Right lobe of liver (tissue), 6 donors: ENCODE data around the gene VSX1. TPM values are rescaled to one million over a fixed set of nuclear protein-coding genes. Genes with fewer than 3 reads are reported as not detected.

Source experiments
- ATAC-seq, 4 donors: fragments of 200-7000 bp; cut with Tn5 transposase; one replicate each; pipeline ENCODE4 v1.9.1; 2020; ENCODE audit warnings: mild to moderate bottlenecking in 4 of 4, moderate library complexity in 4 of 4
- DNase-seq, 3 donors: peaks; one replicate each; pipeline ENCODE4 v3.0.0-alpha.2; 2020
- H3K27ac ChIP-seq, 3 donors: fragments of 200-600 bp; one replicate each; pipeline ENCODE4 v1.8.0; 2022
- H3K27me3 ChIP-seq, 2 donors: fragments of 200-600 bp; one replicate each; pipeline ENCODE4 v1.8.0; 2022
- H3K36me3 ChIP-seq, 4 donors: fragments of 200-600 bp; sonication (generic) in 1 of 4; one replicate each; pipeline versions ENCODE4 v1.5.1 to v1.8.0; 2017 to 2022; ENCODE audit warnings: control low read depth in 1 of 4
- H3K4me1 ChIP-seq, 4 donors: fragments of 200-600 bp; sonication (generic) in 1 of 4; one replicate each; pipeline versions ENCODE4 v1.5.1 to v1.8.0; 2017 to 2022; ENCODE audit warnings: control low read depth in 1 of 4
- H3K4me3 ChIP-seq, 3 donors: fragments of 200-600 bp; one replicate each; pipeline ENCODE4 v1.8.0; 2022
- H3K9me3 ChIP-seq, 4 donors: fragments of 200-600 bp; sonication (generic) in 1 of 4; one replicate each; pipeline versions ENCODE4 v1.5.1 to v1.8.0; 2017 to 2022; ENCODE audit warnings: control low read depth in 1 of 4
- POLR2A ChIP-seq: fragments of 450-650 bp; IDR thresholded peaks from one replicate; pipeline ENCODE4 v1.6.1; 2017; ENCODE audit warnings: antibody characterized with exemption, mild to moderate bottlenecking
- WGBS: methylation state at CpG from one replicate; pipeline ENCODE4 v1.1.6; 2018; ENCODE audit warnings: low coverage, low lambda C conversion rate; ENCODE audit not compliant: insufficient coverage; ENCODE audit errors: missing lambda C conversion rate; 5-methylcytosine and 5-hydroxymethylcytosine counted together
- intact Hi-C, 2 donors: fragments of 100-400 bp; cut with DNase I; formaldehyde crosslinking; loops; one replicate each; pipeline versions ENCODE4 v1.11.2 to v1.14.1; 2022
- total RNA-seq, 6 experiments: library from RNA; depleted of rRNA in 2 of 6; stranded (reverse); fragments of >200 nt in 2 of 6; fragmentation: NEBNext Ultra II Directional in 3 of 6; extraction: Animal tissue kit (Norgen Biotek cat#: 25700) in 3 of 6; gene quantifications; one replicate each; pipeline versions ENCODE4 v1.1.0 to v1.2.4, GENCODE V29; 2016 to 2023
- TF ChIP-seq, protein P1 (sequence below), 4 donors: fragments of 200-600 bp in 3 of 4; fragments of 450-650 bp in 1 of 4; IDR thresholded peaks; one replicate each; pipeline versions ENCODE4 v1.5.1 to v1.8.0; 2016 to 2022; ENCODE audit warnings: antibody characterized with exemption in 4 of 4, mild to moderate bottlenecking in 2 of 4
- donor health status: DM: no; HTN: yes; CAD: no.
- donor health status: DM: no; HTN: no; CAD: no.
- donor health status: DM: no; HTN: no; CAD: no.
- donor health status: DM: no; HTN: yes; CAD: no.
- donor health status: DM: no; HTN: yes; CAD: no.

VSX1 gene
- total RNA-seq, 6 experiments from 2014 or later: 0.25 to 0.73 TPM; not detected in 4

DNA sequence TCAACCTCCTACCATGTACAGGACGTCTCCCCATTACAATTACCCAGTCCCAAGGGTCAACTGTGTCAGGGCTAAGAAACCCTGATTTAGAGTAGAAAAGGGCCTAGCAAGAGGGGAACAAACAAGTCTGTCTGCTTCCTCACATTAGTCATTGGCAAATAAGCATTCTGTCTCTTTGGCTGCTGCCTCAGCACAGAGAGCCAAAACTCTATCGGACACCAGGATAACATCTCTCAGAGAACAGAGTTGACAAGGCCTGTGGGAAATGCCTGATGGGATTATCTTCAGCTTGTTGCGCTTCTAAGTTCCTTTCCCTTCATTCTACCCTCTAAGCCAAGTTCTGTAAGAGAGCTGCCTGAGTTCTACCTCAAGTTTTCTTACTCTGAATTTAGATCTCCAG lies 19.0 kb upstream of the VSX1 start:
- WGBS: 57% methylated on average over 1 of the region's 3 CpGs
- H3K4me1 ChIP-seq: no peaks in the 10 kb centered on the region
- no peaks in the 10 kb centered on the region for H3K36me3 ChIP-seq
- no peaks in the 10 kb centered on the region for H3K9me3 ChIP-seq
- ATAC-seq (no peak), DNase-seq (no peak)
- TF ChIP-seq, protein P1, sequence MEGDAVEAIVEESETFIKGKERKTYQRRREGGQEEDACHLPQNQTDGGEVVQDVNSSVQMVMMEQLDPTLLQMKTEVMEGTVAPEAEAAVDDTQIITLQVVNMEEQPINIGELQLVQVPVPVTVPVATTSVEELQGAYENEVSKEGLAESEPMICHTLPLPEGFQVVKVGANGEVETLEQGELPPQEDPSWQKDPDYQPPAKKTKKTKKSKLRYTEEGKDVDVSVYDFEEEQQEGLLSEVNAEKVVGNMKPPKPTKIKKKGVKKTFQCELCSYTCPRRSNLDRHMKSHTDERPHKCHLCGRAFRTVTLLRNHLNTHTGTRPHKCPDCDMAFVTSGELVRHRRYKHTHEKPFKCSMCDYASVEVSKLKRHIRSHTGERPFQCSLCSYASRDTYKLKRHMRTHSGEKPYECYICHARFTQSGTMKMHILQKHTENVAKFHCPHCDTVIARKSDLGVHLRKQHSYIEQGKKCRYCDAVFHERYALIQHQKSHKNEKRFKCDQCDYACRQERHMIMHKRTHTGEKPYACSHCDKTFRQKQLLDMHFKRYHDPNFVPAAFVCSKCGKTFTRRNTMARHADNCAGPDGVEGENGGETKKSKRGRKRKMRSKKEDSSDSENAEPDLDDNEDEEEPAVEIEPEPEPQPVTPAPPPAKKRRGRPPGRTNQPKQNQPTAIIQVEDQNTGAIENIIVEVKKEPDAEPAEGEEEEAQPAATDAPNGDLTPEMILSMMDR (IDR thresholded peaks at IDR 0.05): no peak
- no peak for TF ChIP-seq POLR2A
- H3K4me3 ChIP-seq: no peak overlapping the region
- H3K27me3 ChIP-seq: no peaks in the 10 kb centered on the region
- H3K27ac ChIP-seq: no peak overlapping the region
- intact Hi-C loops: no loop called here

DNA sequence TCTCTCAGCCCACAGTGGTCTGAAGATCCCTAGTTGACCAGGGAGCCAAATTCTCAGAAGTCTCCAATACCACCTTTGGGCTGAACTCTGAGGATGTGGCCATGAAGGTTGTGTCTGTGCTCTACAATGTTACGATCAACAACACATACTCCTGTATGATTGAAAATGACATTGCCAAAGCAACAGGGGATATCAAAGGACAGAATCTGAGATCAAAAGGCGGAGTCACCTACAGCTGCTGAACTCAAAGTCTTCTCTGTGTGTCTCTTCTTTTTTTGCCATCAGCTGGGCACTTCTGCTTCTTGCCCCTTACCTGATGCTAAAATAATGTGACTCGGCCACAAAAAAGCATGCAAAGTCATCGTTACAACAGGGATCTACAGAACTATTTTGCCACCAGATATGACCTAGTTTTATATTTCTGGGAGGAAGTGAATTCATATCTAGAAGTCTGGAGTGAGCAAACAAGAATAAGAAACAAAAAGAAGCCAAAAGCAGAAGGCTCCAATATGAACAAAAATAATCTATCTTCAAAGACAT lies 17.7 kb upstream of the VSX1 start:
- Histone ChIP-seq H3K27ac (no peak overlapping the region), H3K27me3 (no peaks in the 10 kb centered on the region), H3K4me3 (no peak overlapping the region), H3K36me3 (no peaks in the 10 kb centered on the region), H3K9me3 (no peaks in the 10 kb centered on the region), H3K4me1 (no peaks in the 10 kb centered on the region)
- ATAC-seq (no peak), DNase-seq (no peak)
- WGBS: 38% methylated on average over 4 of the region's 4 CpGs
- intact Hi-C loops: no loop called here
- TF ChIP-seq, protein P1 (IDR thresholded peaks at IDR 0.05): no peak
- TF ChIP-seq POLR2A: no peak

DNA sequence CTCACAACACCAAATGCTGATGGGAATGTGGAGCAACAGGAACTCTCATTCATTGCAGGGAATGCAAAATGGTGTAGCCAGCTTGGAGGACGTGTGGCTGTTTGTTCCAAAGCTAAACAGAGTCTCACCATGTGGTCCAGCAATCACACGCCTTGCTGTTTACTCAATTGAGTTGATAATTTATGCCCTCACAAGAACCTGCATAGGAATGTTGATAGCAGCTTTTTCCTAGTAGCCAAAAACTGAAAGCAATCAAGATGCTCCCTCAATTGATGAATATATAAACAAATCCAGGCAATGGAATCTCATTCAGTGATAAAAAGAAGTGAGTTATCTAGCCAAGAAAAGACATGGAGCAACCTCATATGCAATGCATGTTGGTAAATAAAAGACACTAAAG lies 15.6 kb upstream of the VSX1 start:
- Histone ChIP-seq H3K4me1 (no peaks in the 10 kb centered on the region), H3K27me3 (no peaks in the 10 kb centered on the region), H3K36me3 (no peaks in the 10 kb centered on the region), H3K27ac (no peak overlapping the region), H3K9me3 (no peaks in the 10 kb centered on the region), H3K4me3 (no peak overlapping the region)
- DNase-seq: no peak
- WGBS: 25% methylated on average over 2 of the region's 2 CpGs
- intact Hi-C loops: no loop called here
- no peak for ATAC-seq
- TF ChIP-seq, protein P1 (IDR thresholded peaks at IDR 0.05): no peak
- no peak for TF ChIP-seq POLR2A

DNA sequence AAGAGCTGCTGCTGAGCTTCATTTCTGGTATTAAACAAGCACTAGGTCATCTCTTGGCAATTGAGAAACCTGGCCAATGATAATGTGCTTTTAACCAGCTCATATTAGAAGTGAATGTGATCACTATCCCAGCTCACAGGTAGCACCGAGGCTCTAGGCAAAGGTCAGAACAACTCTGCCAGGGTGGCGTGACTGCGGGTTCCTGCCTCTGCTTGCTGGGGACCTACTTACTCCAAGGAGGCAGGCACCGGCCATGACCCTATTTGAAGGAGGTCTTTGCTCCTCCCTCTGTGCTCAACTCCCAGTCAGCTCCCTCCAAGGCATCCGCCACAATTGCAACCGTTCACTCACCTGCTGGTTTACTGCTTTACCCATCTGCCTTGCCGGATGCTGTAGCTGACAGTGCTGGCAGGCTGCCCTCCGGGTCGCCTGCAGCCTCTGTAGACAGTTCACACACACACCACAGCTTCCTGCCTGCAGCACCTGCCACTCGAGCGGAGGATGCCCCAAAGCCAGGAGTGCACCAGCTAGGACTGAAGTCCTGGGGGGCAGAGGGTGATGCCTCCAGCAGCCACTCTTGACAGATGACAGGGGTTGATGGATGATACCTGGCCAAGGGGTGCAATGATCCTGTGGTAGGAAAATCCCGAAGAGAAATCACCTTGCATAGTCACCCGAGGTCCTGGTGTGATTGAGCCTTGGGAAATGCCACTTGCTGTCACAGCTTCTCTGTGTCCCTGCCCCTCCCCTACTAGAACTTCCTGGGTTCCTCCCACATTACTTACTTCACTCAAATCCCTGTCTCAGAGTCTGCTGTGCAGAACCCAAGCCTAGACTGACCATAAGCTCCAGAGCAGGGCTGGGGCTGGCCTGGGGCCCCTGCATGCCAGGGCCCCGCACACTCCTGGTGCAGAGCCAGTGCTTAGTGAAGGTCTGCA lies 8.8 kb upstream of the VSX1 start:
- WGBS: 45% methylated on average over 5 of the region's 14 CpGs
- Histone ChIP-seq H3K4me3 (no peak overlapping the region), H3K36me3 (no peaks in the 10 kb centered on the region), H3K9me3 (no peaks in the 10 kb centered on the region), H3K27me3 (no peaks in the 10 kb centered on the region), H3K27ac (no peak overlapping the region), H3K4me1 (no peaks in the 10 kb centered on the region)
- intact Hi-C loops: no loop called here
- ATAC-seq: peak in 3 of 4 donors; percentile 21 to 64 (median 45)
- no peak for TF ChIP-seq POLR2A
- TF ChIP-seq, protein P1 (IDR thresholded peaks at IDR 0.05): no peak
- DNase-seq: no peak
